GM19239 (cell line): Measurements from ENCODE around the gene GAPDHS.
A peak's percentile ranks its signal among the peaks of the same experiment; 100 is the strongest.

Experiments used
- DNase-seq: peaks from one replicate; pipeline ENCODE4 v3.0.0; 2011; ENCODE audit warnings: low spot score; ENCODE audit not compliant: insufficient read length
- FAIRE-seq: peaks from 2 replicates; lab custom pipeline; 2011; peaks lifted over from hg19 to GRCh38; lab: Jason Lieb, UNC

The GAPDHS gene

GRCh38 chr19:35533201-35533821 lies at the start of gene GAPDHS:
GAPDHS (plus strand) TSS chr19:35533456; CDS start chr19:35533528, 72 bp downstream.
- FAIRE-seq (no peak), DNase-seq (no peak)

GRCh38 chr19:35484252-35485036 lies 48.8 kb upstream of the GAPDHS start:
- FAIRE-seq (peak; percentile 97), DNase-seq (peak; percentile 71)

DNA sequence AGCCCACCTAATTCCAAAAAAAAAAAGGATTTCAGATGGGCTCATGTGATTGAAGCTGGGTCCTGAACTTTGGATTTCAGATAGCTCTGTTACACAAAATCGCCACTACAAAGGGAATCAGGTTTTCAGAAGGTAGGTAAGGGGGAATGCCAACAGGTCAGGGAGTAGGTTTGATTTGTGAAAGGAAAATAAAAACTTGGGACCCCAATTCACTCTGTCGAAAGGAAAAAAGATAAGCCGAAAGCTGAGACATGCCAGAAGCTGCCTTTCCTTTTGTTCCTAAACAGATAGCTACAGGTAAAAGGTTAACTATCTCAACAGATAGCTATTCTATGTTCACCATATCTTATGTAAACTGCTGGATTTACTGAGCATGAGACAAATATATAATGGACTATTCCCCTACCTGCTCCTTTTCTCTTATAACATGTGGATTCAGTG lies 47.0 kb upstream of the GAPDHS start:
- DNase-seq (no peak), FAIRE-seq (no peak)

GRCh38 chr19:35487656-35488182 lies 45.5 kb upstream of the GAPDHS start:
- no peak for DNase-seq
- no peak for FAIRE-seq

GRCh38 chr19:35488677-35489076 lies 44.6 kb upstream of the GAPDHS start:
- FAIRE-seq (no peak), DNase-seq (no peak)

DNA sequence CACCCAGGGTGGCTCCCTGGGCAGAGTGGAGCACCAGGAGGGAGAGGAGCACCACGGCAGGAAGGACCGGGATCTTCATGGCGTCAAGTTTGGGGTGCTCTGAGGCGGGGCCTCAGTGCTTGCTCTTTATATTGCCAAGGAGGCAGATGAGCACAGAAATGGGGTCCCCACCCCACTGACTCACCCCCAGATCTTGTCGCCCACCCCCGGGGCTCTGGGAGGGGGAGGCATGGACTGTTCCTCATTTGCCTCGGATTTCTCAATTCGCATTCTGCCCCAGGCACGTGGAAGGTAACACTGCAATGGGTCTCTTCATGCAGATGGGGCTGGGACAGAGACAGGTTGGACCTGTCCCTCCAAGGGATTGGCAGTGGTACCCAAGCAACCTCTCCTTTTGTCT lies 42.9 kb upstream of the GAPDHS start, which contains the start of gene KRTDAP:
Gene KRTDAP (minus strand): TSS at position 101 of the 400 bp plus-strand sequence. CDS start 22 bp downstream, at position 79.
- DNase-seq: no peak
- FAIRE-seq: no peak

- DNase-seq (no peak), FAIRE-seq (no peak)
Measured at GRCh38 chr19:35491836-35492360, 41.4 kb upstream of the GAPDHS start.

GRCh38 chr19:35493971-35494370 lies 39.3 kb upstream of the GAPDHS start:
- DNase-seq: no peak
- no peak for FAIRE-seq

GRCh38 chr19:35495107-35496064 lies 37.9 kb upstream of the GAPDHS start:
- DNase-seq (peak; percentile 92), FAIRE-seq (peak; percentile 96)

DNA sequence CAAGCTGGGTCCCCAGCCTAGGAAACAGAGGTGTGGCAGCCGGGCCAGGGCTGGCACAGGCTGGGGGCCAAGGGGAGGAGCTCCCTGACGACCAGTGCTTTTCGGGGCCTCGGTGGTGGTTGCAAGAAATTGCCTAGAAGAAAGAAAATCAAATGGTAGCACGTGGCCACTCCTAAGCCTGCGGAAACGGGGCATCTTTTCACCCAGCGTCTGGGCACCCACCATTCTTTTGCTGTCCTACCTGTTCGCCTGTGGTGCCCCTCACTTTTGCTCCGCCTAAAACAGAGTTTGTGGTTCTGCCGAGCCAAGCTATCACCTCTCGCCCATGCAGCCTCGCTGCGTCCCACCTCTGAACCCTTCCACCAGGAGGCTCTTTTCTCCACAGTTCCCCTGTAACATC lies 35.9 kb upstream of the GAPDHS start:
- DNase-seq: no peak
- no peak for FAIRE-seq

DNA sequence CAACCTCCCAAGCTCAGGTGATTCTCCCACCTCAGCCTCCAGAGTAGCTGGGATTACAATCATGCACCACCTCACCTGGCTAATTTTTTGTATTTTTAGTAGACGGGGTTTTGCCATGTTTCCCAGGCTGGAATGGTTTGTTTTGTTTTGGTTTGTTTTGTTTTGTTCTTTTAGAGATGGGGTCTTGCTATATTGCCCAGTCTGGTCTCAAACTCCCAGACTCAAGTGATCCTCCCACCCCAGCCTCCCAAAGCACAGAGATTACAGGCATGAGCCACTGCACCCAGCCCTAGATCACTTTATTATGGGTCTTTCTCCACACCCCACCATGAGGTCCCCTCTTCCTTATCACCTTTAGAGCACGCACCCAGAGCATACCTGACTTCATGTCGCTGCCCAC lies 35.0 kb upstream of the GAPDHS start:
- FAIRE-seq (no peak), DNase-seq (no peak)

- FAIRE-seq (no peak), DNase-seq (no peak)
Measured at GRCh38 chr19:35498984-35499527, 34.2 kb upstream of the GAPDHS start.

- DNase-seq: no peak
Measured at GRCh38 chr19:35500611-35501010, 32.6 kb upstream of the GAPDHS start.

GRCh38 chr19:35501684-35502083 lies 31.6 kb upstream of the GAPDHS start:
- FAIRE-seq: no peak
- no peak for DNase-seq

More at GRCh38 chr19:35500611-35501010, 32.6 kb upstream of the GAPDHS start:
- no peak for FAIRE-seq

- DNase-seq (no peak), FAIRE-seq (no peak)
Measured at GRCh38 chr19:35502751-35503150, 30.5 kb upstream of the GAPDHS start.

- FAIRE-seq: no peak
- no peak for DNase-seq
Measured at GRCh38 chr19:35506011-35506410, 27.2 kb upstream of the GAPDHS start.

DNA sequence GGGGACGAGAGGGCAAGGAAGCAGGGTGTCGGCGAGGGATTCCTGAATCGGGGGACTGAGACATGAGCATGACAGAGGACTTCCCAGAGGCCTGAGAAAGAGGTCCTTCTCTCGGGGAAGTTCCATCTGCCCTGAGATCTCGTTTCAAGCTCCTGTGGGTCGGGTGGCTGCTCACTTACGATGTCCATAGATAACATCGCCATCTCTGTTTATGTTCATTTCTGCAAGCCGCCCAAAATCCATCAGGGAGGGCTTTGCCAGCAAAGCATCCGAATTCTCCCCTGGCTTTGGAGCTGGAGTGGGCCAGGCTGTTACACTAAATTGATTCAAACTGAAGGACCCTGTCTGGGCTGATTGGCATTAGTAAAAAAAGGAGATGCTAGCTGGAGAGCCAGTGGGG lies 25.7 kb upstream of the GAPDHS start:
- FAIRE-seq: no peak

GRCh38 chr19:35508129-35508528 lies 25.1 kb upstream of the GAPDHS start:
- no peak for FAIRE-seq
- no peak for DNase-seq

More for the DNA sequence above, 25.7 kb upstream of the GAPDHS start:
- no peak for DNase-seq

GRCh38 chr19:35509018-35509652 lies 24.1 kb upstream of the GAPDHS start:
- peak; percentile 37 for DNase-seq
- no peak for FAIRE-seq
